HepG2 (cell line): Measurements from ENCODE around the gene RPS5.

Experiments used
- HES4 ChIP-seq: sonication (generic); formaldehyde crosslinking; IDR thresholded peaks from 2 replicates; pipeline ENCODE4 v1.9.0; 2021; ENCODE audit warnings: mild to moderate bottlenecking, missing genetic modification reagents, borderline replicate concordance
- JUNB ChIP-seq: sonication (generic); formaldehyde crosslinking; IDR thresholded peaks from 2 replicates; pipeline ENCODE4 v1.8.0; 2022; ENCODE audit warnings: missing genetic modification reagents, mild to moderate bottlenecking, borderline replicate concordance
- SMC3 ChIP-seq: IDR thresholded peaks from 2 replicates; pipeline ENCODE4 v1.6.1; 2011; ENCODE audit warnings: low read length, improper control_type of control experiment

- TF ChIP-seq HES4 (CRISPR knock-in tag) (no peak), SMC3 (no peak), JUNB (CRISPR knock-in tag) (no peak)
Observed at GRCh38 chr19:58381460-58382212, 5.4 kb upstream of the RPS5 start.
